Fibroblast of villous mesenchyme (primary cell): ENCODE results near the gene PCDH9. TPM values are rescaled to one million over a fixed set of nuclear protein-coding genes. Genes with fewer than 3 reads are reported as not detected.

Source experiments
- DNase-seq: peaks from one replicate; pipeline ENCODE4 v3.0.0-alpha.2; 2010; ENCODE audit warnings: low read depth
- H3K4me3 ChIP-seq: 2 replicates; pipeline ENCODE4 v1.5.1; 2011; ENCODE audit warnings: low read depth, mild to moderate bottlenecking, low read length
- CTCF ChIP-seq: IDR thresholded peaks from 2 replicates; pipeline ENCODE4 v1.5.1; 2012; ENCODE audit warnings: low read depth, mild to moderate bottlenecking, low read length; ENCODE audit not compliant: insufficient read depth
- total RNA-seq: library from RNA; depleted of rRNA; stranded (reverse); fragments of >200 nt; gene quantifications from 2 replicates; pipeline ENCODE4 v1.2.3, GENCODE V29; 2012

Gene PCDH9
- total RNA-seq, 1 donor: 9.9 TPM

DNA sequence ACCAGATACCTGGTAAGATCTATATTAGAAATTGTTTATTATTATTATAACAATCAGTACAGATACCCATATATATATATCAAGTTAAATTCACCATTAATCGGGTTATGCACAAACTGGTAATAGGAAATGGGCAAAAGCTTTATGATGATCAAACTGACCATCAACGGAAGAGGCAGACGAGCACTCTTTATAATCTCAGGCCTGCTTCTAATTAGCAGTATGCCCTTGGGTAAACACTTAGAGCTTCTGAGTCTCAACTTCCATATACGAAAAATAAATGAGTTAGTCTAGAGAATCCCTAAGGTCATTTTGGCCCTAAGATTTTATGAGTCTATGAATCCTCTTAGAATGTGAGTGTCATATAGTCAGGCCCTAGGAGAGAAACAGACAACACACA, 710.9 kb downstream of the PCDH9 start:
- no peak overlapping the region for H3K4me3 ChIP-seq
- DNase-seq: no peak
- TF ChIP-seq CTCF: no peak

DNA sequence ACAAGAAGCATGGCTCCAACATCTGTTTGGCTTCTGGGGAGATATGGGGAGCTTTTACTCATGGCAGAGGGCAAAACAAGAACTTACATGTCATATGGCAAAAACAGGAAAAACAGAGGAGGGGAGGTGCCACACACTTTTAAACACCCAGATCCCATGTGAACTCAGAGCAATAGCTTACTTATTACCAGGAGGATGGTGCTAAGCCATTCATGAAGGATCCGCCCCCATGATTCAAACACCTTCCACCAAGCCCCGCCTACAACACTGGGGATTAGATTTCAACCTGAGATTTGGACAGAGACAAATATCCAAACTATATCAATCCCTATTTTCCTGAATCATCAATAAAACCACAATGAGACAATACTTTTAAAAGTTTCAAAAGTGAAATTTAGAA, 712.1 kb downstream of the PCDH9 start:
- TF ChIP-seq CTCF: no peak
- DNase-seq: no peak
- H3K4me3 ChIP-seq: no peak overlapping the region

DNA sequence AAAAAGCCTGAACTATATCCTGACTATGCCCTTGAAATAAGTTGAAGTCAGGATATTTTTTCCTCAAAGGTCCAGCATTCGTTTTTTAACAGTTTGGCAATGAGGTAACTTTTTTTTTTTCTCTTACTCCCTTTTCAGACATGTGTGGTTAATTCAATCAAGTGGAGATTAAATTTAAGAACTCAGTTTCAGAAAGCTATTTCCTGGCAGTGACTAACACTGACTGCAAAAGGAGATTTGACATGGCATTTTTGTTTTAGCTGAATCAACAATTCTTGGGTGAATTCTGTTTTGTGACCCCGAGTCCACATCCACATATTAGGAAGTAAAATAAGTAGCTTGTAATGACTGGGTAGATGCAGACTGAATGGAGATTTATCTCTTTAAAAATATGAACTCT, 716.4 kb downstream of the PCDH9 start:
- no peak for TF ChIP-seq CTCF
- DNase-seq: no peak
- no peak overlapping the region for H3K4me3 ChIP-seq

DNA sequence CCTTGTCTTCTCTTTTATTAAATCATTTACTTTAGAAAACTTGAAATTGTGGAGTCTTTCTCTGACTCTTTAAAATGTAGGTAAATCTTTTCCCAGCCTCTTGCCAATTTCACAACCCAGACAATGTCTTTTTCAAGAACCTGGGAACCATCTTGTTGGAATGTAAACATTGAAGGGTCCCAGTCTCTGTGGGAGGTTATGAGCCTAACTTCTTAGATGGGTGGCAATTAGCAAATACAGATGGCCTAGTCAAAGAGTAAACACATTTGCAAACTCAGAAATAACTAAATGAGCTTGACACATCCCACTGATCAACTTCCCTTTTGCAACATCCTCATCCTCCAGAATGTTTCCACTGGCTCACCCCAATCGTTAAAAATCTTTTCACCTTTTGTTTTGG, 721.0 kb downstream of the PCDH9 start:
- H3K4me3 ChIP-seq: no peak overlapping the region
- peak; percentile 64 for DNase-seq
- TF ChIP-seq CTCF: no peak

GRCh38 chr13:66508153-66508909, 721.8 kb downstream of the PCDH9 start:
- no peak overlapping the region for H3K4me3 ChIP-seq
- peak; percentile 14 for DNase-seq
- TF ChIP-seq CTCF: no peak

GRCh38 chr13:66506979-66507378, 723.2 kb downstream of the PCDH9 start:
- no peak for DNase-seq
- TF ChIP-seq CTCF: no peak
- H3K4me3 ChIP-seq: no peak overlapping the region

- DNase-seq: peak; percentile 29
- no peak overlapping the region for H3K4me3 ChIP-seq
- no peak for TF ChIP-seq CTCF
Measured at GRCh38 chr13:66506051-66506777, 723.9 kb downstream of the PCDH9 start.
